Osteoblast (primary cell): ENCODE results near the gene ETNK1. TPM values are rescaled to one million over a fixed set of nuclear protein-coding genes. Genes with fewer than 3 reads are reported as not detected.

Experiments used
- DNase-seq: peaks from one replicate; pipeline ENCODE4 v3.0.0; 2011; ENCODE audit warnings: low spot score, mixed read lengths; ENCODE audit not compliant: insufficient read length; ENCODE audit errors: missing footprints
- H2AFZ ChIP-seq: 2 replicates; pipeline ENCODE4 v1.6.0; 2011; ENCODE audit warnings: mild to moderate bottlenecking, low read length
- H3K27ac ChIP-seq: 2 replicates; pipeline ENCODE4 v1.5.1; 2011; ENCODE audit warnings: mild to moderate bottlenecking, low read depth, low read length, moderate library complexity
- H3K27me3 ChIP-seq: 2 replicates; pipeline ENCODE4 v1.6.0; 2012; ENCODE audit warnings: mild to moderate bottlenecking, control low read depth, inconsistent platforms, low read length, moderate library complexity; ENCODE audit not compliant: insufficient read depth
- H3K36me3 ChIP-seq: 2 replicates; pipeline ENCODE4 v1.5.1; 2011; ENCODE audit warnings: mild to moderate bottlenecking, low read length, control low read depth, moderate library complexity; ENCODE audit not compliant: insufficient read depth
- H3K4me1 ChIP-seq: 2 replicates; pipeline ENCODE4 v1.5.1; 2011; ENCODE audit warnings: mild to moderate bottlenecking, low read length, control low read depth, moderate library complexity; ENCODE audit not compliant: insufficient read depth
- H3K4me2 ChIP-seq: 2 replicates; pipeline ENCODE4 v1.6.0; 2011; ENCODE audit warnings: mild to moderate bottlenecking, low read length; ENCODE audit not compliant: insufficient read depth
- H3K4me3 ChIP-seq: fragments of 200-600 bp; sonication (generic); 3 replicates; pipeline ENCODE4 v1.5.1; 2012; ENCODE audit warnings: mild to moderate bottlenecking, low read length, inconsistent platforms; ENCODE audit not compliant: insufficient read depth
- H3K79me2 ChIP-seq: 2 replicates; pipeline ENCODE4 v1.6.0; 2012; ENCODE audit warnings: mild to moderate bottlenecking, low read length, control low read depth, inconsistent platforms; ENCODE audit not compliant: insufficient read depth
- H3K9me3 ChIP-seq: 2 replicates; pipeline ENCODE4 v1.5.1; 2011; ENCODE audit warnings: low read depth, low read length, control low read depth
- H4K20me1 ChIP-seq: 2 replicates; pipeline ENCODE4 v1.6.0; 2012; ENCODE audit warnings: mild to moderate bottlenecking, low read length, control low read depth; ENCODE audit not compliant: insufficient read depth
- CTCF ChIP-seq: IDR thresholded peaks from 2 replicates; pipeline ENCODE4 v1.5.1; 2011; ENCODE audit warnings: mild to moderate bottlenecking, low read depth, low read length, moderate library complexity; ENCODE audit errors: extremely low read depth
- small RNA-seq: library from RNA; depleted of rRNA; stranded (forward); fragments of <200 nt; gene quantifications from one replicate; pipeline ENCODE3, GENCODE V24; 2012
- total RNA-seq: library from RNA; depleted of rRNA; stranded (reverse); fragments of >200 nt; gene quantifications from 2 replicates; pipeline ENCODE4 v1.2.3, GENCODE V29; 2012

Gene ETNK1
- total RNA-seq, 1 donor, result 43.4 TPM

- Histone ChIP-seq H3K36me3 (no peaks in the 10 kb centered on the region), H3K9me3 (no peaks in the 10 kb centered on the region), H3K79me2 (no peaks in the 10 kb centered on the region), H3K27me3 (no peaks in the 10 kb centered on the region), H2AFZ (no peak overlapping the region), H4K20me1 (no peaks in the 10 kb centered on the region), H3K27ac (no peak overlapping the region), H3K4me3 (no peak overlapping the region), H3K4me2 (no peak overlapping the region), H3K4me1 (peaks cover 8% of the 10 kb centered on the region)
- no peak for TF ChIP-seq CTCF
- no peak for DNase-seq
These were observed 114.0 kb downstream of the ETNK1 start for GRCh38 chr12:22738945-22739344.

Small RNAs within 50 kb of the gene (small RNA-seq; reads per million reads assigned to genes)
- gene RPS27P22, result not detected

Other genes starting within 250 kb of the ETNK1 start
- gene C2CD5, start 80.6 kb upstream of the ETNK1 start, total RNA-seq, result 22.1 and 25.0 TPM in 2 replicates